K562 (cell line): ENCODE results near the gene TAF5L. TPM values are rescaled to one million over a fixed set of nuclear protein-coding genes. Genes with fewer than 3 reads are reported as not detected.

Experiments
- CCNT2 ChIP-seq: IDR thresholded peaks from 2 replicates; pipeline ENCODE4 v1.6.1; 2011; ENCODE audit warnings: borderline replicate concordance, low read depth, mild to moderate bottlenecking, moderate library complexity, mixed read lengths, low read length; ENCODE audit not compliant: insufficient read length; ENCODE audit errors: extremely low read depth
- ELF4 ChIP-seq: fragments of 450-650 bp; formaldehyde crosslinking; IDR thresholded peaks from 2 replicates; pipeline ENCODE4 v1.4.0; 2022; ENCODE audit warnings: missing genetic modification characterization
- FOSL1 ChIP-seq: fragments of 200-800 bp; sonication (Bioruptor generic); conservative IDR thresholded peaks from 2 replicates; pipeline ENCODE4 v1.6.1; 2016; ENCODE audit warnings: missing genetic modification characterization, missing compliant biosample characterization
- FOXJ2 ChIP-seq: fragments of 200-800 bp; sonication (Bioruptor generic); IDR thresholded peaks from 2 replicates; pipeline ENCODE4 v1.6.1; 2016; ENCODE audit warnings: missing genetic modification characterization, missing compliant biosample characterization
- GATAD2A ChIP-seq: fragments of 450-650 bp; IDR thresholded peaks from 2 replicates; pipeline ENCODE4 v1.6.1; 2017
- GATAD2B ChIP-seq: fragments of 450-650 bp; IDR thresholded peaks from 2 replicates; pipeline ENCODE4 v1.6.1; 2017; ENCODE audit warnings: mild to moderate bottlenecking, borderline replicate concordance
- GTF2A2 ChIP-seq: IDR thresholded peaks from 2 replicates; pipeline ENCODE4 v1.6.1; 2016; ENCODE audit warnings: mild to moderate bottlenecking, missing genetic modification characterization, missing compliant biosample characterization
- MYBL2 ChIP-seq, 2 experiments: fragments of 450-650 bp in 1 of 2; sonication (generic) in 1 of 2; formaldehyde crosslinking in 1 of 2; IDR thresholded peaks; 2 replicates each; pipeline versions ENCODE4 v1.6.1 to v1.8.1; 2017 to 2022; ENCODE audit warnings: borderline replicate concordance in 1 of 2, inconsistent platforms in 1 of 2, low read depth in 1 of 2, mild to moderate bottlenecking in 1 of 2, missing genetic modification reagents in 1 of 2, moderate library complexity in 1 of 2
- NFIC ChIP-seq: fragments of 450-650 bp; IDR thresholded peaks from 2 replicates; pipeline ENCODE4 v1.6.1; 2017; ENCODE audit warnings: mild to moderate bottlenecking, inconsistent platforms
- NR4A1 ChIP-seq, 2 experiments: fragments of 250-450 bp in 1 of 2; fragments of 450-650 bp in 1 of 2; sonication (Bioruptor Pico) in 1 of 2; IDR thresholded peaks; 2 replicates each; pipeline versions ENCODE4 v1.4.0 to v1.6.1; 2016 to 2020; ENCODE audit warnings: mild to moderate bottlenecking in 2 of 2, missing compliant biosample characterization in 1 of 2, missing genetic modification characterization in 1 of 2, moderate library complexity in 1 of 2
- POLR2AphosphoS2 ChIP-seq: IDR thresholded peaks from 2 replicates; pipeline ENCODE4 v1.6.1; 2012; ENCODE audit warnings: low read length, improper control_type of control experiment
- TEAD2 ChIP-seq: fragments of 450-650 bp; IDR thresholded peaks from 2 replicates; pipeline ENCODE4 v1.6.1; 2016; ENCODE audit warnings: missing genetic modification characterization, control low read depth, missing compliant biosample characterization
- TGIF2 ChIP-seq: sonication (generic); formaldehyde crosslinking; IDR thresholded peaks from 2 replicates; pipeline ENCODE4 v1.8.1; 2022; ENCODE audit warnings: mild to moderate bottlenecking, missing genetic modification reagents, moderate library complexity
- TRIM24 ChIP-seq, 2 experiments: fragments of 450-650 bp; IDR thresholded peaks; 2 replicates each; pipeline ENCODE4 v1.6.1; 2016
- ZBTB1 ChIP-seq: sonication (generic); formaldehyde crosslinking; IDR thresholded peaks from 2 replicates; pipeline ENCODE4 v1.8.1; 2023; ENCODE audit warnings: missing genetic modification reagents, low read depth, mild to moderate bottlenecking, borderline replicate concordance
- ZNF140 ChIP-seq: fragments of 250-450 bp; sonication (Bioruptor Pico); IDR thresholded peaks from 2 replicates; pipeline ENCODE4 v1.8.0; 2021; ENCODE audit warnings: moderate library complexity, mild to moderate bottlenecking, inconsistent platforms
- ZNF280A ChIP-seq: fragments of 450-650 bp; IDR thresholded peaks from 2 replicates; pipeline ENCODE4 v1.6.1; 2018; ENCODE audit warnings: mild to moderate bottlenecking, low read depth; ENCODE audit not compliant: partially characterized antibody
- ZNF398 ChIP-seq: fragments of 250-450 bp; sonication (Bioruptor Pico); IDR thresholded peaks from 2 replicates; pipeline ENCODE4 v1.8.0; 2021; ENCODE audit warnings: moderate library complexity, mild to moderate bottlenecking, inconsistent platforms
- ZNF764 ChIP-seq: fragments of 250-450 bp; sonication (Bioruptor Pico); IDR thresholded peaks from 2 replicates; pipeline ENCODE4 v1.4.0; 2020; ENCODE audit warnings: low read depth, mild to moderate bottlenecking, moderate library complexity
- polyA plus RNA-seq, 8 experiments: library from polyadenylated mRNA; depleted of rRNA in 4 of 8; stranded (reverse) in 5 of 8; unstranded in 3 of 8; fragments of >200 nt; fragmentation: Nextera tagmentation in 2 of 8; fragmentation: Illumina TruSeq in 1 of 8; extraction: Ambion mirVana in 2 of 8; extraction: Trizol in 1 of 8; gene quantifications; 2 replicates each; pipeline versions ENCODE4 v1.2.1 to v1.2.3, GENCODE V29; 2011 to 2014; ENCODE audit warnings: inconsistent platforms in 1 of 8, missing spikeins in 1 of 8
- total RNA-seq, 7 experiments: library from RNA; depleted of rRNA in 6 of 7; stranded (reverse); fragments of >200 nt in 6 of 7; fragmentation: Illumina TruSeq in 2 of 7; extraction: Trizol in 2 of 7; gene quantifications; 2 replicates each; pipeline versions ENCODE4 v1.2.1 to v1.2.3, GENCODE V29; 2011 to 2021; ENCODE audit warnings: low replicate concordance in 1 of 7

TAF5L gene
- total and polyA plus RNA-seq, 9 of the 15 experiments (the other 6 are each of a cell fraction or from before 2014, with no cell fraction given): 2.2 to 34.2 (median 23.3) TPM

DNA sequence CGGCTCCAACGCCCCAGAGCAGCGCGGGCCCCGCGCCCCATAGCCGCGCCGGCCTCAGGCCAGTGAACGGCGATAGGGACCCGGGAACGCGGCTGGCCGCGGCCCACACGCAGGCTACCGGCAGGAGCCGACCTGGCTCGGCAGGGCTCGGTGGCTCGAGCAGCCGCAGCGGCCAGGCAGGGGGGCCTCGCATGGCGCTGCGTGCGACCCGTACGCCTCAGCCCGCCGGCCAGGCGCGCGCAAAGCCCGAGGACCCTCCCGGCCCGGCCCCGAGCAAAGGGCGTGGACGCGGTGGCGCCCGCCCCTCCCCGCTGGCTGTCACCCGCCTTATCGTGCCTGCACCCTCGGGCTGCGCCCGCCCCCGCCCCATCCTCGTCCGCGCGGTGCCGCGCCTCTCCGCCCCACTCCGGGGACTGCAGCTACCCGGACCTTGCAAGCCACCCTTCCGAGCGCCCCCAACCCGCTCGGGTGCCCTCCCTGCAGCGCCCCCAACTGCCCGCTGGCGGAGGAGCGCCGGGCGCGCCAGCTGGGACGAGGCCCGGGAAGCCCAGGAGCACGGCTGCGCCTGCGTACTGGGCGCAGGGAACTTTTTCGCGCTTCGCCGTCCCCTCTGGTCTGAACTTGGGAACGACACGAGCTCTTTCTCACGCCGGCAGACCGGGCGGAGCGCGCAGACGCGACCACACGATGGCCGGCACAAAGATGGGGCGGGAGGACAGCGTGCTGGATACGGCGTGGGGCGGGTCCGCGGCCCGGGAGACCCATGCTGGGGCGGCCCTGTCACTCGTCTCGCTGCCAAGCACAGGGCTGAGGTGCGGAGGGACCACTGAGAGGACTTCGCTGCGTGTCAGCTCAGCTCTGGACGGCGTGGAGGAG, 67.2 kb downstream of the TAF5L start, which contains the start of gene ABCB10 (continued):
- TF ChIP-seq POLR2AphosphoS2 (no peak), ELF4 (CRISPR knock-in tag) (no peak), TGIF2 (CRISPR knock-in tag) (no peak), ZNF764 (CRISPR knock-in tag) (no peak), GATAD2A (peak; percentile 97), ZNF280A (no peak), CCNT2 (peak; percentile 92), ZNF398 (no peak), GATAD2B (peak; percentile 97), FOXJ2 (tag) (no peak), NR4A1 (CRISPR knock-in tag; IDR thresholded peaks at IDR 0.05) (peak; percentile 9; the same call in 1 of the 2 replicates), NR4A1 (tag; IDR thresholded peaks at IDR 0.05) (peak; percentile 52; the same call in 1 of the 2 replicates), NFIC (peak; percentile 42), TRIM24 (IDR thresholded peaks at IDR 0.05) (no peak), GTF2A2 (no peak), FOSL1 (tag) (no peak), MYBL2 (IDR thresholded peaks at IDR 0.05; ENCODE audit: low read depth) (no peak), MYBL2 (CRISPR knock-in tag; IDR thresholded peaks at IDR 0.05; ENCODE audit: borderline replicate concordance) (no peak), ZNF140 (no peak), ZBTB1 (CRISPR knock-in tag) (no peak; the same call in 1 of the 2 replicates), TEAD2 (tag) (no peak)
